HG03354 (cell line): ENCODE measurements around the gene DNAJC8.
A peak's percentile ranks its signal among the peaks of the same experiment; 100 is the strongest.

Experiments
- ATAC-seq: cut with Tn5 transposase; IDR thresholded peaks from one replicate; pipeline ENCODE4 v1.9.1; 2021; ENCODE audit warnings: mild to moderate bottlenecking; ENCODE audit not compliant: unreplicated experiment, poor library complexity, severe bottlenecking

DNAJC8 gene, protein sequence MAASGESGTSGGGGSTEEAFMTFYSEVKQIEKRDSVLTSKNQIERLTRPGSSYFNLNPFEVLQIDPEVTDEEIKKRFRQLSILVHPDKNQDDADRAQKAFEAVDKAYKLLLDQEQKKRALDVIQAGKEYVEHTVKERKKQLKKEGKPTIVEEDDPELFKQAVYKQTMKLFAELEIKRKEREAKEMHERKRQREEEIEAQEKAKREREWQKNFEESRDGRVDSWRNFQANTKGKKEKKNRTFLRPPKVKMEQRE

DNA sequence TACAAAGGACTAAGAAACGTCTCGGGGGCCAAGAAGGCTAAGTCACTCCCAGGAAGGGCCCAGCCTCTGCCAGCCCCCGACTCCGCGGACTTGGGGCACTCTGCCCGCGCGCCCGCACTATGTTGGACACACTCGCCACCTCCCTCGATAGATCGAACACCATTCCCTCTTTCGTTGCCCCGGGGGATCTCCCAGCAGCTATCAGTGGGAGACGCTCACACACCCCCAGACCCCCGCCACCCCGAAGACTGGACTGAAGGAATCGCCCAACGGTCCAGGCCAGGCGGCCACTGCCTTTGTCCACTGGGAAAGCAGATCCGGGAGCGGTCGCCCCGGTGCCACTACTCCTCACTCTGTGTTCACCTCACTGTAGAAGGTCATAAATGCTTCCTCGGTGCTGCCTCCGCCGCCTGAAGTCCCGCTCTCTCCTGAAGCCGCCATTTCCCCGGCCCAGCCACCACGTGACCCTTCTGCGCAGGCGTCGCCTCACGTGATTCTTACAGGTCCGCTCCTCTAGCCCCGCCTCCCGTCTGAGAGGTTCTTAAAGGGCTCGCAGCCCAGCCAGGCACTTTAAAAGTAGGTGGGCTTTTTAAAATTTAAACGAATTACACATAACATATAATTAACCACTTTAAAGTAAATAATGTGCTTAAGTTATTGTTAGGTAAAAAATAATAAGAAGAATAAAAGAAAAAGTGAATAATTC, at the start of gene DNAJC8:
Gene DNAJC8, minus strand, starts transcription at position 472 of the 706 bp plus-strand sequence. Its CDS starts 31 bp downstream, at position 441.
- ATAC-seq, result peak; percentile 63

DNA sequence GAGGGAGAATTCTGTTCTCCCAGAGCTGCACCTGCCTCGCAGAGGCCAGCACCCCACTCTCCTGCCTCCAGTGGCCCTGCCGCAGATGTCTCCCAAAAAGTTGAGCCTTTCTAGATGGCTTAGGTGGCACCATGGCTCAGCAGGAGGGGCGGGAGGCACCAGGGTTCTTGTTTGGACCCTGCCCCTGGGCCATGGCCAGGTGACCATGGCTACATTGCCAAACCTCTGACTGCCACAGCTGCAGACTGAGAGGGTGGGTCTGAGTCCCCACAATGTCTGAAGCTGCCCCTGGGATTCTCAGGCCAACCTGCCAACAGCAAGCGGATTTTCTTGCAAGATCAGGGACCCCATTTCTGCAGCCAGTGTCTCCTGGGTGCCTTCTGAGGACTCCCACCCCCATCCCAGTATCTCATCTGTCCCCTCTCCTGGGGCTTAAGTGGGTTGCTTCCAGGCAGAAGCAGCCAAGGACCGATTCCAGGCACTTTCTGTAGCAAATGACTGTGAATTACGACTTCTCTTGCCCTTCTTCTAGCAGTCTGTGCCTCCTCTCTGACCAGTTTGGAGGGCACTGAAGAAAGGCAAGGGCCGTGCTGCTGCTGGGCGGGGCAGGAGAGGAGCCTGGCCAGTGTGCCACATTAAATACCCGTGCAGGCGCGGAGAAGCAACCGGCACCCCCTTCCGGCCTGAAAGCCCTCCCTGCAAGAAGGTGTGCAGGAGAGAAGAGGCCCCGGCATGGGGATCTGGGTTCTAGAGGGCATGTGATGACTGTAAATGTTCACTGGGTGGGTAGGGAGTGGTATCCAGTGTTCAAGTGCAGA, 49.0 kb upstream of the DNAJC8 start:
- ATAC-seq, result no peak

DNA sequence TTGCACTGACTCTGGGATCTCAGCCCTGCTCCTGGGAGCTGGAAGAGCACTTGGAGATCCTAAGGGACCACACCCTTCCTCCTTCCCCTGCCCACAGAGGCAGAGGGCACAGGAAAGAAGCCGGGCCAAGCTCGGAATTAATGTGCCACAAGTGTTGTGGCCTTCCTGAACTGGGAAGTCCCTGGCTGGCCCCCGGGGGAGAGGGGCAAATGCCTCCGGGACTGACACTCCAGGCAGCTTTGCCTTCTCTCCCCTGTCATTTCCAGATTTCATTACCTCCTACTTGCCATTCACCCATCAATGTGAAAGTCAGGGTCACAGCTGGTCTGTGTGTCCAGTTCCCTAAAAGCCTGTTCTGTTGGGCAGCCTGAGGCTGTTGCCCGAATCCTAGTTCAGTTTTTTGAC, 48.1 kb upstream of the DNAJC8 start:
- ATAC-seq, result no peak

DNA sequence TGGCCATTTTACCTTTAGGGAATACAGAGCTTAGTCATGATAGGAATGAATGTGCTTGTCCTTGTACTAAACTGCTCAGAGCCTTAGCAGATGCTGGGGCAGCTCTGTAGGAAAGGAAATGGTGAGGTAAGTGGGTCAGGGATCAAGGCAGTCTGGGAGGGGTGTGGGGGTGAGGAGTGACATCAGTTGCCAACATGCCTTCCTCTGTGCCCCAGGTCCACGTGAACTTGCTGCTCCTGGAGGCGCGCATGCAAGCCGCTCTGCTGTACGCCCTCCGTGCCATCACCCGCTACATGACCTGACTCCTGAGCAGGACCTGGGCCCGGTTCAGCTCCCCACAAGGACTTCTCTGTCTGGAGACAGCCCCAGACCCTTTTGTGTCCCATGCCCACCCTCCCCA, 47.7 kb upstream of the DNAJC8 start:
- ATAC-seq, result no peak

DNA sequence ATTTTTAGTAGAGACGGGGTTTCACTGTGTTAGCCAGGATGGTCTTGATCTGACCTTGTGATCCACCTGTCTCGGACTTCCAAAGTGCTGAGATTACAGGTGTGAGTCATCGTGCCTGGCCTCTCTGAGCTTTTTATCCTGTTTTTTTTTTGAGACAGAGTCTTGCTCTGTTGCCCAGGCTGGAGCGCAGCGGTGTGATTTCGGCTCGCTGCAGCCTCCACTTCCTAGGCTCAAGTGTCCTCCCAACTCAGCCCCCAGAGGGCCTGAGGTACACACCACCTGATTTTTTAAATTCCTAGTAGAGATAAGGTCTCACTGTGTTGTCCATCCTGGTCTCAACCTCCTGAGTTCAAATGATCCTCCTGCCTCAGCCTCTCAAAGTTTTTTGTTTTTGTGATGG, 46.9 kb upstream of the DNAJC8 start:
- ATAC-seq, result no peak

DNA sequence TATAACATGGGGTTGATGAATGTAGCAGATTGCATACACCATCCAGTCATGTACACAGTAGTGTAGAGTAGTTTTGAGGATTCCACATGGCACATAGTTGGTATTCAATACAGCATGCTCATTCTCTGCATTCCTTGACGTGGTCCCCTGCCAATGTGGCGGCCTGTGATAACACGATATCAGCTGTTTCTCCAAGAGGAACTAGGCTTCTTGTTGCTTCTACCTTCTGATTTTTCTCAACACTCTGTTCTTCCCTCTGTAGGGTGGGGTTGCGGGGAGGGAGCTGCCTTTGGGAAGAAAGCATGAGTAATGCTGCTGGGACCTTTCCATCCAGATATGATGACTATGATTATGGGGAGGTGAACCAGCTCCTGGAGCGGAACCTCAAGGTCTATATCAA, 45.9 kb upstream of the DNAJC8 start:
- no peak for ATAC-seq

DNA sequence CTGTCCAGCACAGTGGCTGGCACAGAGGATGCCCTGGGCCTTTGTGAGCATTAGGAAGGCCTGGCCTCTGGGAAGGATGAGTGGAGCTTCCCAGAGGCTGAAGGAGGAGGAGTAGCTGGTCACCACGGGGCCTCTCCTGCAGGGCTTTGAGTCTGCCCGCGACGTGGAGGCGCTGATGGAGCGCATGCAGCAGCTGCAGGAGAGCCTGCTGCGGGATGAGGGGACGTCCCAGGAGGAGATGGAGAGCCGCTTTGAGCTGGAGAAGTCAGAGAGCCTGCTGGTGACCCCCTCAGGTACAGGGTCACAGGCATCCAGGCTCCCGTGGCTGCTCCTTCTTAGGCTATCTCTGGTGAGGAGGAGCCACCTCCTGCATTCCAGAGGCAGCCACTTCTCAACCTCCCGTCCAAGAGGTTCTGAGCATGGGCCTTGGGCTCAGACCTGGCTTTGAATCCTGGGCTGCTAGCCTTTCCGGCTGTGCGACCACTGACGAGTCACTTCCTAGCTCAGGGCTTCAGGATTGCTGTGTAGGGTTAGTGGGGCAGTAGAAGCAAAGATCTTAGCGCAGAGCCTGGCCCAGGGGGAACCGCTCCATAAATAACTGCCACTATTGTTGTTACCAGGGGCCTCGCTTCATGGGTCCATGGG, 40.5 kb upstream of the DNAJC8 start:
- ATAC-seq, result no peak

DNA sequence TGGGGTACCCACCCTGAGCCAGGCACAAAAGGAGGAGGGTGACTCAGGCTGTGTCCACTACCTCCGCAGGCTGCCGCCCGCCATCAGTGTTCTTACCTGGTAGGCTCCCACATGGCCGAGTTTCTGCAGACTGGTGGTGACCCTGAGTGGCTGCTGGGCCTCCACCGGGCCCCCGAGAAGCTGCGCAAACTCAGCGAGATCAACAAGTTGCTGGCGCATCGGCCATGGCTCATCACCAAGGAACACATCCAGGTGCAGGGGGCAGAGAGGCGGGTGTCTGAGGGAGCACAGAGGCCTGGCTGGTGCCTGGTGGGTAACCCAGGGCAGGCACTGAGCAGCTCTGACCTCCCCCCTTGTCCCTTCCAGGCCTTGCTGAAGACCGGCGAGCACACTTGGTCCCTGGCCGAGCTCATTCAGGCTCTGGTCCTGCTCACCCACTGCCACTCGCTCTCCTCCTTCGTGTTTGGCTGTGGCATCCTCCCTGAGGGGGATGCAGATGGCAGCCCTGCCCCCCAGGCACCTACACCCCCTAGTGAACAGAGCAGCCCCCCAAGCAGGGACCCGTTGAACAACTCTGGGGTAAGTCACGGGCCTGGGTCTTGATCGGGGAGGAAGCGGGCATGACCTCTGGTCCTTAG, 39.5 kb upstream of the DNAJC8 start:
- ATAC-seq, result no peak

DNA sequence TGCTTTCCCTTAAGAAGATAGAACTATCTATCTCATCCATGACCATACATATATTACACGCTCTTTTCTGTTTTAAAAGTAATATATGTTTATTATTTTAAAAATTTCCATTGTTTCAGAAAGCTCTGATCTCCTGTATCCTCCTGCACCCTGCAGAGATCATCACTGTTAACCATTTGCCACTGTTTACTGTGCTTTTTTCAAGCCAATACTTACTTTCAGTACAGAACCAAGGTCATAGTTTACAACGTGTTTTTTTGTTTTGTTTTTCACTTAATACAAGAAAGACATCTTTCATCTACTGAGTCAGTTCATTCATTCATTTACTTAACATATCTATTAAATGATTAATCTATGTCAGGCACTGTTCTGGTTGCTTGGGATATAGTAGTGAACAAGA, 36.7 kb upstream of the DNAJC8 start:
- no peak for ATAC-seq

DNA sequence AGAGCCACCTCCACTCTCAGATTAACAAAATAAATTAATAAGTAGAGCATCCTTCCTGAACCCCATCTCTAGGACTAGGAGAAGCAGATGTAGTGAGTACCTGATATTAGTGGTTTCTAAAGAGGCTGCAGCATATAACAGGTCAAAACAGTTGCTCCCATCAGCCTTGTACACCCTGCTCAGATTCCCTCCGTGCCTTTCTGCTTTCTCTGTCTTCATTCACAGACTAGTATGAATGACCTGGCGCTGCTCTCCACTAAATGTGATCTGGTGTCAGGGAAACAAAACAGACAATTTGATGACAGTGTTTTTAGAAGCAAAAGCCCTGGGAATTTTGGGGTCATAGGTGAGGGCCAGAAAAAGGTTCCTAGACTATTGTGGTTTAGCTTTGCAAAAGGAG, 34.8 kb upstream of the DNAJC8 start:
- ATAC-seq, result no peak

DNA sequence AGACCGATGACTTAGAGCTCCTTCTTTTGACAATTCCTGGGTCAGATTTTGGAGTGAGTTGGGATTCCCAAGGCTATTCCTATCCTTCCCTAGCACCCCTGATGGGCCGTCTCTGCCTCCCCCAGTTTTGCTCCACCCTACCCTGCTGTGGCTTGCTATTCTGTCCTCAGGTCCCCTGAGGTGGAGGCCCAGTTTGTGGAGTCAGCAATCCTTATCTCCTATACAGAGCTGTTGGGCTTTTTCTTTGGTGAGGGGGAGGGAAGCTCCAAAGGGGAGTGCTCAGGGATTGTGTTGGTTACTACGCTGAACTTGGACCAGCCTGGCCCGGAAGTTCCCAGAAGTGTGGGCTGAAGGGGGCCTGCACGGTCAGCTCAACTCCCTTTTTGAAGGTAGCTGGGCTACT, 34.1 kb upstream of the DNAJC8 start:
- no peak for ATAC-seq

DNA sequence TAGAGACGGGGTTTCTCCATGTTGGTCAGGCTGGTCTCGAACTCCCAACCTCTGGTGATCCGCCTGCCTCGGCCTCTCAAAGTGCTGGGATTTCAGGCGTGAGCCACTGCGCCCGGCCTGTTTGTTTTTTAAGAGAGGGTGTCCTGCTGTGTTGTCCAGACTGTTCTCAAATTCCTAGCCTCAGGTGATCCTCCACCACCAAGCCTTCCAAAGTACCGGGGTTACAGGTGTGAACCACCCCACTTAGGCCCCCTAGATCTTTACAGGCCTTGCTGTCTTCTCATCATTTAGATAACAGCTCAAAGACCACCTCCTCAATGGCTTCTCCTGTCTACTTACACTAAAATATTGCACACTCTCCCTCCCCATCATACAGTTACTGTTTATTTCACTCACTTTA, 32.7 kb upstream of the DNAJC8 start:
- ATAC-seq, result no peak

DNA sequence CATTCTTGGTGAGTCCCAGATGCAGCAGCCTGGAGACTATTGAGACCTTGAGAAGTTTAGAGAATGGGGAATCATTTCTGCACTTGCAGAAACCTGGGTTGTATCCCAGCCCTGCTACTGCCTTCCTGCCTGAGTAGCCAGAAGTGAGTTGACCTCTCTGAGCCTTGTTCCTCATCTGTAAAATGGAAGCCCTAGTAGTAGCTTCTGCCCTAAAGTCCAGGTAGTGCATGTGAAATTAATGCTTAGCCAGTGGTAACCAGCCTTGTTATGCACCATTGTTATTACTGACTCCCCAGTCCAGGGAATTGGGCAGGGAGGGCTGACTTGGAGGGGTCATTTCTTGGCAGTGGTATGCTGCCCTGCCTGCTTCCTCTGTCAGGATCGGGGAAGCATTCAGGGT, 32.1 kb upstream of the DNAJC8 start:
- no peak for ATAC-seq

DNA sequence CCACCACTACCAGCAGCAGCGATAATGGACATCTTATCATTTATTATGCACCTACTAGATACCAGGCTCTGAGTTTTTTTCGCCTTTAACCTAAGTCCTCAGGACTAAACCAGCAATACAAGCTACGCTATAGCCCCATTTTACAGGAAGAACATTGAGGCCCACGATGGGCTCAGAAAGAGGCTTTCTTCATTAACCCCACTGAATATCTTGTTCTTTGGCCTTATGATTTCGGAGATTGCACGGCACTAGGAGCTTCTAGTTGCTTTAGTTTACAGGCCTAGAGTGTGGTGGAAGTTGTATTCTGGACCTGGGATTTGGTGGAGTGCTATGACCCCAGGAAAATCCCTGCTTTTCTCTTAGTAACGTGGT, 28.0 kb upstream of the DNAJC8 start:
- no peak for ATAC-seq

DNA sequence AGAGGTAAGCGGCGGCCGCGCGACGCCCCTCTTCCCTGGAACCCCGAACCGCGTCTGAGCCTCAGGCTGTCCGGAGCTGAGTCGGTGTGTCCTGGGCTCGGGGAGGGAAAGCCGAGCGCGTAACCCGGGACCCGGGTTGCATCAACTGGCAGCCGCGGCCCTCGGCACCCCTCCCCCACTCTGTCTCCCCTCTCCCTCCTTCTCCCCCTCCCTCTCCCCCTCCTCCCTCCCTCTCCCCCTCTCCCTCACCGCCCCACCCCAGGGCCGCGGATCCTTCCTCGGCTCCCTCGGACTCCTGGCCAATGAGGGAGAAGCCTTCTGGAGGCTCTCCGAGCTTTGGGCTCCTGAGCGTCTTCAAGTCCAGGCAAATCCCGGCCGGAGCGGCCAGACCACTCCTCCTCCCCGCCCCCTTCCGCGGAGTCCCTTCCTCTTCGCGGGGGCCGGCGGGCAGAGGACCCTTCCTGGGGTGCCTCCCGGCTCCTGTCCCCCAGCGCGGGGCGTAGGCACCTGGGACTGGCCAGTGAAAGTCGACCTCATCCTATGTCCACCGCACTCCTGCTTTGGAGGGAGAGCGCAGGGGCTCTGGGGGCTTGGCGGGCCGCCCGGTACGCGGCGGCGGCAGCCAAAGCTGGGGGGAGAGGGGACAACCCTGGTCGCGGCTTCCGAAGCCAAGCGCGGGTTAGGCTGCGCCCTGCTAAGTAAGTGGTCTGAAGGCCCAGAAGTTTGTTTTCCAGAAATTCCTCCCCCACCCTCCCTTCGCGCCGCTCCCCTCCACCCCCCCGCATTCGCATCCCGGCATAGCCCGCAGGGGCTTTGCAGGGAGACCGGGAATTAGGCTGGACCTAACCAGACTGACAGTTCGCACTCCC, 27.3 kb upstream of the DNAJC8 start:
- ATAC-seq, result no peak

DNA sequence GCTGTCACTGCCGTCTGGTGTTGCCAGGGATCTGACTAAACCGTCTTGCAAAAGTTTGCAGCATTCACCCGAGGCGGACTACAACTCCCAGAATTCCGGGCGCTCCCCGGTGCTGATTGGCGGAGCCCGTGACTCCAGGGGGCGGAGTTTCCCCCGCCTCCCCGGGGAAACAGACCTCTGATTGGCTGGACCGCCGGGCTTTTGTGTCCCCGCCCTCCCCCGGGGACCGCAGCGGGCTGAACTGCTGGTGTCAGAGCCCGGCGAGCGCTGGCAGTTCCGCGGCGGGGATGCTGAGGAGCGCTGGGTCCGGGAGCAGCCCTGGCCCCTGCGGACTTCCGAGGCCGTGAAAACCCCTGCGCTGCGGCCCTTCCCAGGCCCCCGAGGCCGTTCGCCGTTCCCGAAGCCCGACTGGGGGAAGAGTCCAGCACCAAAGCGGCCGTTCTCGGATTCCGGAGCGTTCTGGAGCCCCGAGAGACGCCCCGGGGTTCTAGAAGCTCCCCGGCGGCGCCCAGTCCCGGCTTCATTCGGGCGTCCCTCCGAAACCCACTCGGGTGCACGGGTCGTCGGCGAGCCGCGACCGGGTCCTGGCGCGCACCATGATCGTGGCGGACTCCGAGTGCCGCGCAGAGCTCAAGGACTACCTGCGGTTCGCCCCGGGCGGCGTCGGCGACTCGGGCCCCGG, 26.6 kb upstream of the DNAJC8 start, which contains the start of gene SESN2:
Gene SESN2, plus strand, starts transcription at position 267 of the 682 bp plus-strand sequence. Its CDS starts 330 bp downstream, at position 597.
- ATAC-seq, result peak; percentile 93

DNA sequence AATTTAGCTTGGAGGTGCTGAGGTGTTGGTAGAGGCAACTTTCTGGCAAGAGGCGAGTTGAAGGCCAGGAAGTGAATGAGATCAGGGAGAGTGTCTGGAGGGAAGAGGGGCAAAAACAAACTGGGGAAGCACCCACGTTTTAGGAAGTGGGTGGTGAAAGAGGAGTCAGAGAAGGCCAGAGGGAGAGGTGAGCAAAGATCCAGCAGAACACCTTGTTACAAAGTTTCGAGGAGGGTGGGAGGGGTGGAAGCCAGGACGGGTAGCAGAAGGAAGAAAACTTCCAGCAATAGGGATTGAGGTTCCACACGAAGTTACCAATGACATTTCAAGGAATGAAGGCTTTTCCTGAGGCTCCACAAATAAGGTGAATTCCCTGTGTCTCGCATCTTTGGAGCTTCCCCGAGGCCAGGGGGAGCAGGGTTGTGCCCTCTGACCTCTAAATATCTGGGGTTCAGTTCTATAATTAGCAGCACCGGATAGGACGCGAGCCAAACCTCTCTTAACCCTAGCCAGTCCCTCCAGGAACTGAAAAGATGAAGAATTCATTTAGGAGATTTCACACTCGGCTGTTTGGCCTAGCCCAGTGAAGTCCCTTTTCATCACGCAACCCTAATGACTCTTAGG, 25.9 kb upstream of the DNAJC8 start:
- ATAC-seq, result no peak

DNA sequence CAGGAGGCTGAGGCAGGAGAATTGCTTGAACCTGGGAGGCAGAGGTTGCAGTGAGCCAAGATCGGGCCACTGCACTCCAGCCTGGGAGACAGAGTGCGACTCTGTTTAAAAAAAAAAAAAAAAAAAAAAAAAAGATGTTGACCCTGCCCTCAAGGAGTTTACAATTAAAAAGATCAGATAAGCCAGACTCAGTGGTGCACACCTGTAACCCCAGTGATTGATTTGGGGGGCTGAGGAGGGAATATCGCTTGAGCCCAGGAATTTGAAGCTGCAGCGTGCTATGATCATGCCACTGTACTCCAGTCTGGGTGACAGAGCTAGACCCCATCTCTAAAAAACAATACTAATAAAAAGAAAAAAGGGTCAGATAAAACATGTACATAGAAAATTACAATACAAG, 24.9 kb upstream of the DNAJC8 start:
- no peak for ATAC-seq
